Measurements from ENCODE around the gene ATPAF1.
"Not testable (repeated sequence)": the region's sequence is repeated elsewhere in the genome, so short reads cannot be mapped to it uniquely, and the experiment has no call there.

ATPAF1 gene

GRCh38 chr1:46681333-46682034 is 13.3 kb upstream of the ATPAF1 start:
- in situ Hi-C loops (cut with MboI; ENCODE audit: low sequenced_read_pairs), result no loop called here

GRCh38 chr1:46679789-46680573 is 11.8 kb upstream of the ATPAF1 start:
- in situ Hi-C loops (cut with MboI; ENCODE audit: low sequenced_read_pairs), result no loop called here

- in situ Hi-C loops (cut with MboI; ENCODE audit: low sequenced_read_pairs), result no loop called here
Observed at GRCh38 chr1:46677339-46677738, 9.2 kb upstream of the ATPAF1 start.

GRCh38 chr1:46676531-46676930 is 8.4 kb upstream of the ATPAF1 start:
- in situ Hi-C loops (cut with MboI; ENCODE audit: low sequenced_read_pairs), result no loop called here

- in situ Hi-C loops (cut with MboI; ENCODE audit: low sequenced_read_pairs), result no loop called here
Observed at GRCh38 chr1:46675549-46676314, 7.6 kb upstream of the ATPAF1 start.

- in situ Hi-C loops (cut with MboI; ENCODE audit: low sequenced_read_pairs), result no loop called here
Observed at GRCh38 chr1:46673749-46674182, 5.6 kb upstream of the ATPAF1 start.

- in situ Hi-C loops (cut with MboI; ENCODE audit: low sequenced_read_pairs), result no loop called here
Observed at GRCh38 chr1:46672696-46673095, 4.5 kb upstream of the ATPAF1 start.

- in situ Hi-C loops (cut with MboI; ENCODE audit: low sequenced_read_pairs), result no loop called here
Observed at GRCh38 chr1:46671554-46671953, 3.4 kb upstream of the ATPAF1 start, which contains the start of gene TEX38. Gene TEX38, plus strand, starts transcription at chr1:46671854. Its CDS starts 81 bp downstream, at chr1:46671935.

GRCh38 chr1:46670134-46670533 is 2.0 kb upstream of the ATPAF1 start:
- in situ Hi-C loops (cut with MboI; ENCODE audit: low sequenced_read_pairs), result no loop called here

- in situ Hi-C loops (cut with MboI; ENCODE audit: low sequenced_read_pairs), result no loop called here
Observed at GRCh38 chr1:46665983-46666382, 2.2 kb downstream of the ATPAF1 start.

GRCh38 chr1:46662919-46663318 is 5.2 kb downstream of the ATPAF1 start:
- in situ Hi-C loops (cut with MboI; ENCODE audit: low sequenced_read_pairs), result not testable (repeated sequence)

- in situ Hi-C loops (cut with MboI; ENCODE audit: low sequenced_read_pairs), result not testable (repeated sequence)
Observed at GRCh38 chr1:46660116-46660515, 8.0 kb downstream of the ATPAF1 start.

- in situ Hi-C loops (cut with MboI; ENCODE audit: low sequenced_read_pairs), result no loop called here
Observed at GRCh38 chr1:46659307-46659870, 8.8 kb downstream of the ATPAF1 start.

- in situ Hi-C loops (cut with MboI; ENCODE audit: low sequenced_read_pairs), result no loop called here
Observed at GRCh38 chr1:46657775-46658174, 10.4 kb downstream of the ATPAF1 start.

- in situ Hi-C loops (cut with MboI; ENCODE audit: low sequenced_read_pairs), result no loop called here
Observed at GRCh38 chr1:46656643-46657042, 11.5 kb downstream of the ATPAF1 start.

GRCh38 chr1:46655848-46656247 is 12.3 kb downstream of the ATPAF1 start:
- in situ Hi-C loops (cut with MboI; ENCODE audit: low sequenced_read_pairs), result no loop called here

GRCh38 chr1:46654698-46655097 is 13.5 kb downstream of the ATPAF1 start:
- in situ Hi-C loops (cut with MboI; ENCODE audit: low sequenced_read_pairs), result not testable (repeated sequence)

GRCh38 chr1:46654012-46654411 is 14.2 kb downstream of the ATPAF1 start:
- in situ Hi-C loops (cut with MboI; ENCODE audit: low sequenced_read_pairs), result no loop called here

- in situ Hi-C loops (cut with MboI; ENCODE audit: low sequenced_read_pairs), result no loop called here
Observed at GRCh38 chr1:46653405-46653958, 14.7 kb downstream of the ATPAF1 start.

- in situ Hi-C loops (cut with MboI; ENCODE audit: low sequenced_read_pairs), result no loop called here
Observed at GRCh38 chr1:46652321-46653100, 15.7 kb downstream of the ATPAF1 start.

All from HL-60/S4 treated with phorbol 12-myristate 13-acetate at 8.2 ng/mL for 4 days and 3 days (cell line).